Stimulated activated CD8-positive, alpha-beta memory T cell treated with anti-CD3 and anti-CD28 coated beads, Interleukin-15, amount 100 ng/mL, for 48 hours (primary cell): Measurements from ENCODE around the gene CHRNA9.

Source experiments
- DNase-seq, 2 donors: peaks; one replicate each; pipeline ENCODE4 v3.0.0-alpha.2; 2020; ENCODE audit warnings: low read depth in 2 of 2

Gene CHRNA9

GRCh38 chr4:40308528-40309122 is 26.5 kb upstream of the CHRNA9 start:
- no peak for DNase-seq

- DNase-seq, result peak; percentile 75 to 78
Observed at GRCh38 chr4:40309250-40309774, 25.8 kb upstream of the CHRNA9 start.

- DNase-seq, result no peak
Observed at GRCh38 chr4:40310225-40310624, 24.9 kb upstream of the CHRNA9 start.

- DNase-seq, result no peak
Observed at GRCh38 chr4:40311811-40312346, 23.3 kb upstream of the CHRNA9 start.

GRCh38 chr4:40314951-40315350 is 20.2 kb upstream of the CHRNA9 start:
- DNase-seq, result no peak

GRCh38 chr4:40316333-40316781 is 18.8 kb upstream of the CHRNA9 start:
- no peak for DNase-seq

- DNase-seq, result peak; percentile 36 to 39
Observed at GRCh38 chr4:40316782-40317635, 18.1 kb upstream of the CHRNA9 start.

- no peak for DNase-seq
Observed at GRCh38 chr4:40317916-40318658, 17.0 kb upstream of the CHRNA9 start.

GRCh38 chr4:40321574-40322275 is 13.4 kb upstream of the CHRNA9 start:
- DNase-seq, result no peak

- no peak for DNase-seq
Observed at GRCh38 chr4:40322811-40323210, 12.3 kb upstream of the CHRNA9 start.

- no peak for DNase-seq
Observed at GRCh38 chr4:40323866-40324265, 11.3 kb upstream of the CHRNA9 start.

GRCh38 chr4:40325406-40326019 is 9.6 kb upstream of the CHRNA9 start:
- DNase-seq, result no peak

GRCh38 chr4:40327340-40327739 is 7.8 kb upstream of the CHRNA9 start:
- no peak for DNase-seq

- no peak for DNase-seq
Observed at GRCh38 chr4:40328383-40328782, 6.8 kb upstream of the CHRNA9 start.

- DNase-seq, result no peak
Observed at GRCh38 chr4:40329805-40330204, 5.3 kb upstream of the CHRNA9 start.

GRCh38 chr4:40330536-40330935 is 4.6 kb upstream of the CHRNA9 start:
- no peak for DNase-seq

- no peak for DNase-seq
Observed at GRCh38 chr4:40331101-40331745, 3.9 kb upstream of the CHRNA9 start.

- no peak for DNase-seq
Observed at GRCh38 chr4:40331961-40332360, 3.2 kb upstream of the CHRNA9 start.

GRCh38 chr4:40333921-40334352 is 1.2 kb upstream of the CHRNA9 start:
- DNase-seq, result no peak

- no peak for DNase-seq
Observed at GRCh38 chr4:40335525-40335894, 377 bp downstream of the CHRNA9 start.
